HepG2 (cell line): Measurements from ENCODE around the gene RNF10. TPM values are rescaled to one million over a fixed set of nuclear protein-coding genes. Genes with fewer than 3 reads are reported as not detected.

Experiments used
- ATAC-seq: fragments of 200-7000 bp; cut with Tn5 transposase; 3 replicates; pipeline ENCODE4 v1.9.1; 2020; ENCODE audit warnings: mild to moderate bottlenecking, moderate library complexity
- BruUV-seq: library from RNA; stranded (reverse); fragments of 400-500 nt; replicated peaks from 2 replicates; lab custom pipeline; 2021; lab: Mats Ljungman, UMichigan
- CTCF ChIA-PET: fragments of 300-600 bp; formaldehyde crosslinking; extraction: SDS; loops from one replicate; lab custom pipeline; 2021; ENCODE audit warnings: low total read pairs, inconsistent platforms, low intra/inter-chr PET ratio; lab: Yijun Ruan, JAX
- POLR2A ChIA-PET: fragments of 350-600 bp; sonication (Branson Sonifier 250); formaldehyde crosslinking; loops from one replicate; lab custom pipeline; 2020; ENCODE audit warnings: antibody characterized with exemption, inconsistent platforms; lab: Yijun Ruan, JAX
- DNase-seq: peaks from one replicate; pipeline ENCODE4 v3.0.0-alpha.2; 2015; ENCODE audit warnings: low spot score
- FAIRE-seq: peaks from 3 replicates; lab custom pipeline; 2011; peaks lifted over from hg19 to GRCh38; lab: Jason Lieb, UNC
- H2AFZ ChIP-seq: one replicate; pipeline ENCODE4 v1.6.1; 2011; ENCODE audit warnings: low read length, inconsistent platforms
- H3K27ac ChIP-seq: fragments of 300-600 bp; 3 replicates; pipeline ENCODE4 v1.8.0; 2011; ENCODE audit warnings: mixed run types, mild to moderate bottlenecking, mixed read lengths, low read length, inconsistent platforms; ENCODE audit not compliant: insufficient read depth; ENCODE audit errors: extremely low read length
- H3K27me3 ChIP-seq, 2 experiments: fragments of 200-600 bp in 1 of 2; 2 replicates in 1 of 2; 3 replicates in 1 of 2; pipeline versions ENCODE4 v1.6.0 to v1.8.0; 2011; ENCODE audit warnings: low read length in 2 of 2, mild to moderate bottlenecking in 2 of 2, moderate library complexity in 2 of 2, inconsistent platforms in 1 of 2; ENCODE audit not compliant: insufficient read depth in 2 of 2, control insufficient read depth in 1 of 2
- H3K36me3 ChIP-seq, 2 experiments: fragments of 200-600 bp in 1 of 2; replicated peaks in 1 of 2; 2 replicates in 1 of 2; 3 replicates in 1 of 2; pipeline versions ENCODE4 v1.5.1 to v1.8.0; 2011; ENCODE audit warnings: low read length in 2 of 2, inconsistent platforms in 1 of 2; ENCODE audit not compliant: insufficient read depth in 2 of 2, control insufficient read depth in 1 of 2
- H3K4me1 ChIP-seq: 2 replicates; pipeline ENCODE4 v1.5.1; 2012; ENCODE audit warnings: low read length, inconsistent platforms; ENCODE audit not compliant: insufficient read depth
- H3K4me2 ChIP-seq: 2 replicates; pipeline ENCODE4 v1.6.0; 2011; ENCODE audit warnings: low read depth, low read length, inconsistent platforms
- H3K4me3 ChIP-seq, 3 experiments: fragments of 200-600 bp in 1 of 3; sonication (generic), shearing (Covaris generic) in 1 of 3; replicated peaks in 1 of 3; 2 replicates each; pipeline ENCODE4 v1.5.1; 2011 to 2016; ENCODE audit warnings: low read length in 3 of 3, inconsistent platforms in 2 of 3, low read depth in 2 of 3, mild to moderate bottlenecking in 2 of 3, control low read depth in 1 of 3, mixed read lengths in 1 of 3; ENCODE audit not compliant: insufficient read depth in 1 of 3
- H3K79me2 ChIP-seq: one replicate; pipeline ENCODE4 v1.6.1; 2011; ENCODE audit warnings: low read length, inconsistent platforms; ENCODE audit not compliant: insufficient read depth
- H3K9ac ChIP-seq: 2 replicates; pipeline ENCODE4 v1.6.0; 2011; ENCODE audit warnings: mild to moderate bottlenecking, low read depth, low read length, inconsistent platforms; ENCODE audit not compliant: insufficient read depth
- H3K9me3 ChIP-seq: 2 replicates; pipeline ENCODE4 v1.5.1; 2012; ENCODE audit warnings: mild to moderate bottlenecking, low read length
- H4K20me1 ChIP-seq: 2 replicates; pipeline ENCODE4 v1.6.0; 2011; ENCODE audit warnings: inconsistent platforms, mild to moderate bottlenecking, low read length, moderate library complexity; ENCODE audit not compliant: insufficient read depth
- AGO1 ChIP-seq: fragments of 200-400 bp; formaldehyde crosslinking; IDR thresholded peaks from 2 replicates; pipeline ENCODE4 v1.6.1; 2017; ENCODE audit warnings: mild to moderate bottlenecking, low read depth, low read length, moderate library complexity; ENCODE audit not compliant: poor library complexity, severe bottlenecking
- ARNTL ChIP-seq: sonication (generic); formaldehyde crosslinking; IDR thresholded peaks from 2 replicates; pipeline ENCODE4 v1.4.0; 2020; ENCODE audit warnings: mild to moderate bottlenecking, missing genetic modification reagents
- CC2D1A ChIP-seq: sonication (generic); formaldehyde crosslinking; IDR thresholded peaks from 2 replicates; pipeline ENCODE4 v1.8.1; 2023; ENCODE audit warnings: mild to moderate bottlenecking, missing genetic modification reagents
- DPF2 ChIP-seq: sonication (generic); formaldehyde crosslinking; IDR thresholded peaks from 2 replicates; pipeline ENCODE4 v1.4.0; 2020; ENCODE audit warnings: mild to moderate bottlenecking, low read depth, missing genetic modification reagents, borderline replicate concordance
- GABPB1 ChIP-seq: IDR thresholded peaks from 2 replicates; pipeline ENCODE4 v1.6.1; 2016; ENCODE audit warnings: mild to moderate bottlenecking, missing genetic modification reagents, moderate library complexity, missing compliant biosample characterization
- IKZF4 ChIP-seq: sonication (generic); formaldehyde crosslinking; IDR thresholded peaks from 2 replicates; pipeline ENCODE4 v1.5.1; 2020; ENCODE audit warnings: borderline replicate concordance, mild to moderate bottlenecking, low read depth, missing genetic modification reagents; ENCODE audit errors: not compliant biosample characterization
- JDP2 ChIP-seq: sonication (generic); formaldehyde crosslinking; IDR thresholded peaks from 2 replicates; pipeline ENCODE4 v1.8.1; 2022; ENCODE audit warnings: missing genetic modification reagents, borderline replicate concordance
- KAT8 ChIP-seq: IDR thresholded peaks from 2 replicates; pipeline ENCODE4 v1.6.1; 2016; ENCODE audit warnings: missing genetic modification reagents, missing compliant biosample characterization
- MTA1 ChIP-seq: sonication (generic); formaldehyde crosslinking; IDR thresholded peaks from 2 replicates; pipeline ENCODE4 v1.4.0; 2020; ENCODE audit warnings: missing genetic modification reagents, mild to moderate bottlenecking, borderline replicate concordance
- MYNN ChIP-seq: sonication (generic); formaldehyde crosslinking; IDR thresholded peaks from 2 replicates; pipeline ENCODE4 v1.4.0; 2020; ENCODE audit warnings: mild to moderate bottlenecking, low read depth, missing genetic modification reagents
- RELA ChIP-seq: sonication (generic); formaldehyde crosslinking; IDR thresholded peaks from 2 replicates; pipeline ENCODE4 v1.4.0; 2020; ENCODE audit warnings: missing genetic modification reagents
- SYNCRIP ChIP-seq: fragments of 200-400 bp; formaldehyde crosslinking; IDR thresholded peaks from 2 replicates; pipeline ENCODE4 v1.6.1; 2018; ENCODE audit warnings: mild to moderate bottlenecking, low read depth, low read length; ENCODE audit not compliant: insufficient read depth
- ZMYM4 ChIP-seq: sonication (generic); formaldehyde crosslinking; IDR thresholded peaks from 2 replicates; pipeline ENCODE4 v1.8.1; 2023; ENCODE audit warnings: mild to moderate bottlenecking, missing genetic modification reagents
- ZNF207 ChIP-seq: fragments of 450-650 bp; IDR thresholded peaks from 2 replicates; pipeline ENCODE4 v1.6.1; 2016; ENCODE audit warnings: antibody characterized with exemption, borderline replicate concordance
- ZNF275 ChIP-seq: sonication (generic); formaldehyde crosslinking; IDR thresholded peaks from 2 replicates; pipeline ENCODE4 v1.8.0; 2022; ENCODE audit warnings: missing genetic modification reagents, mild to moderate bottlenecking, inconsistent platforms, borderline replicate concordance
- ZNF276 ChIP-seq: sonication (generic); formaldehyde crosslinking; IDR thresholded peaks from 2 replicates; pipeline ENCODE4 v1.4.0; 2020; ENCODE audit warnings: mild to moderate bottlenecking, low read depth, missing genetic modification reagents
- ZNF577 ChIP-seq: sonication (generic); formaldehyde crosslinking; IDR thresholded peaks from 2 replicates; pipeline ENCODE4 v1.4.0; 2020; ENCODE audit warnings: mild to moderate bottlenecking, low read depth, missing genetic modification reagents, borderline replicate concordance
- ZNF605 ChIP-seq: sonication (generic); formaldehyde crosslinking; IDR thresholded peaks from 2 replicates; pipeline ENCODE4 v1.8.0; 2022; ENCODE audit warnings: mild to moderate bottlenecking, missing genetic modification reagents
- ZNF788 ChIP-seq: sonication (generic); formaldehyde crosslinking; IDR thresholded peaks from 2 replicates; pipeline ENCODE4 v1.5.0; 2020; ENCODE audit warnings: mild to moderate bottlenecking, missing genetic modification reagents, borderline replicate concordance
- WGBS: methylation state at CpG from one replicate; pipeline ENCODE4 v1.1.6; 2017; ENCODE audit warnings: low lambda C conversion rate; 5-methylcytosine and 5-hydroxymethylcytosine counted together
- in situ Hi-C: cut with HindIII; loops from 2 replicates; pipeline ENCODE4 v1.10.0; 2017; ENCODE audit warnings: low pct_unique_long_range_greater_than_20kb; ENCODE audit not compliant: extremely low pct_ligation_motif_present
- intact Hi-C: fragments of 100-400 bp; cut with micrococcal nuclease; formaldehyde crosslinking; loops from one replicate; pipeline ENCODE4 v1.10.0; 2022; ENCODE audit not compliant: unreplicated experiment
- polyA plus RNA-seq, 8 experiments: library from polyadenylated mRNA; depleted of rRNA in 3 of 8; stranded (reverse) in 7 of 8; unstranded in 1 of 8; fragments of >200 nt; fragmentation: Illumina TruSeq in 4 of 8; extraction: Trizol in 4 of 8; gene quantifications; 2 replicates each; pipeline versions ENCODE4 v1.2.1 to v1.2.3, GENCODE V29; 2011 to 2016; ENCODE audit warnings: low read depth in 4 of 8, missing spikeins in 1 of 8, mixed read lengths in 1 of 8; ENCODE audit not compliant: insufficient read depth in 1 of 8
- total RNA-seq, 5 experiments: library from RNA; depleted of rRNA; stranded (reverse); fragments of >200 nt; fragmentation: Illumina TruSeq; extraction: Trizol; gene quantifications; 2 replicates each; pipeline ENCODE4 v1.2.3, GENCODE V29; 2016; ENCODE audit warnings: low read depth in 1 of 5

Gene RNF10
- total and polyA plus RNA-seq, 2 of the 13 experiments (the other 11 are each of a cell fraction or from before 2014, with no cell fraction given), result 62.5 to 88.0 TPM

GRCh38 chr12:120571299-120571698, 37.1 kb downstream of the RNF10 start:
- Histone ChIP-seq H3K4me1 (no peaks in the 10 kb centered on the region), H3K4me2 (no peak overlapping the region), H3K27ac (no peak overlapping the region), H4K20me1 (no peaks in the 10 kb centered on the region), H3K79me2 (no peaks in the 10 kb centered on the region), H3K27me3 (no peaks in the 10 kb centered on the region), H2AFZ (no peak overlapping the region), H3K9me3 (no peaks in the 10 kb centered on the region), H3K9ac (no peak overlapping the region), H3K36me3 (peaks cover 38 to 88% of the 10 kb centered on the region in 2 experiments), H3K4me3 (no peak overlapping the region)
- FAIRE-seq (no peak), ATAC-seq (no peak), DNase-seq (no peak)
- intact Hi-C loops, result no loop called here
- 95% methylated on average over 5 of the region's 5 CpGs for WGBS
- POLR2A ChIA-PET, result interaction anchor here (1.3 kb wide), 1 partner anchor 10 kb away, joined by 4 read pairs; the partner anchor contains the start of gene POP5
- CTCF ChIA-PET, result no interaction called here
- no TSS peak for BruUV-seq
- in situ Hi-C loops, result no loop called here
- no peak for TF ChIP-seq SYNCRIP
- TF ChIP-seq KAT8 (CRISPR knock-in tag), result no peak
- no peak for TF ChIP-seq ZNF577 (CRISPR knock-in tag)
- no peak for TF ChIP-seq JDP2 (CRISPR knock-in tag)
- no peak for TF ChIP-seq ZNF788 (CRISPR knock-in tag)
- TF ChIP-seq MTA1 (CRISPR knock-in tag), result no peak
- no peak for TF ChIP-seq AGO1
- TF ChIP-seq IKZF4, result no peak
- no peak for TF ChIP-seq ZNF605 (CRISPR knock-in tag)
- TF ChIP-seq ZNF207, result no peak
- TF ChIP-seq ZNF276 (CRISPR knock-in tag), result no peak
- TF ChIP-seq DPF2 (CRISPR knock-in tag), result no peak
- TF ChIP-seq CC2D1A (CRISPR knock-in tag), result no peak
- TF ChIP-seq ZNF275 (CRISPR knock-in tag), result no peak
- no peak for TF ChIP-seq RELA (CRISPR knock-in tag)
- TF ChIP-seq MYNN (CRISPR knock-in tag), result no peak
- TF ChIP-seq GABPB1, result no peak
- TF ChIP-seq ZMYM4 (CRISPR knock-in tag), result no peak
- no peak for TF ChIP-seq ARNTL (CRISPR knock-in tag)
